HG03060 (cell line): ENCODE results near the gene AASDHPPT.
"Not testable (repeated sequence)": the region's sequence is repeated elsewhere in the genome, so short reads cannot be mapped to it uniquely, and the experiment has no call there.

ENCODE experiments used
- ATAC-seq: cut with Tn5 transposase; IDR thresholded peaks from one replicate; pipeline ENCODE4 v1.9.1; 2021; ENCODE audit warnings: low read depth, moderate number of reproducible peaks; ENCODE audit not compliant: unreplicated experiment

AASDHPPT gene, protein sequence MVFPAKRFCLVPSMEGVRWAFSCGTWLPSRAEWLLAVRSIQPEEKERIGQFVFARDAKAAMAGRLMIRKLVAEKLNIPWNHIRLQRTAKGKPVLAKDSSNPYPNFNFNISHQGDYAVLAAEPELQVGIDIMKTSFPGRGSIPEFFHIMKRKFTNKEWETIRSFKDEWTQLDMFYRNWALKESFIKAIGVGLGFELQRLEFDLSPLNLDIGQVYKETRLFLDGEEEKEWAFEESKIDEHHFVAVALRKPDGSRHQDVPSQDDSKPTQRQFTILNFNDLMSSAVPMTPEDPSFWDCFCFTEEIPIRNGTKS

GRCh38 chr11:106077609-106078455, at the start of gene AASDHPPT:
Gene AASDHPPT (plus strand): TSS chr11:106077662. CDS start chr11:106077711, 49 bp downstream.
- ATAC-seq: peak; percentile 8

DNA sequence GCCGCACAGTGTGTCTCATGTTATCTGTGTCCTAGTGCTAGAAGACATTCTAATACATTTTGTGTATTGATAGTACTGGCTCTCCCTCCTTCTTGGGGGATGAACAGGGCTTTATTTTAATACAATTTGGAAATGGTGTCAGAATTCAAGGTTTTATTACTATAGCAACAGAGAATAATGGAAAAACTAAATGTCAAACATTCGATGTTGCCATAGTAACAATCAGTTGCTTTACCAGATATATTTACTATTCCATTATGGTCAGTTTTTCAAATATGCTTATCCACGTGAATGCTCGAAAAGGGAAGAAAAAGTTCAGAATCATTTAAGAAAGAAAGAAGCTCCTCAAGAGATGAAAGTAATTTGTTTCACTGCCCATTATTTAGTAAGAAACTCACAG, 46.9 kb upstream of the AASDHPPT start:
- no peak for ATAC-seq

GRCh38 chr11:106031202-106031810, 46.2 kb upstream of the AASDHPPT start:
- ATAC-seq: no peak

- ATAC-seq: no peak
Observed at GRCh38 chr11:106031936-106032335, 45.5 kb upstream of the AASDHPPT start.

DNA sequence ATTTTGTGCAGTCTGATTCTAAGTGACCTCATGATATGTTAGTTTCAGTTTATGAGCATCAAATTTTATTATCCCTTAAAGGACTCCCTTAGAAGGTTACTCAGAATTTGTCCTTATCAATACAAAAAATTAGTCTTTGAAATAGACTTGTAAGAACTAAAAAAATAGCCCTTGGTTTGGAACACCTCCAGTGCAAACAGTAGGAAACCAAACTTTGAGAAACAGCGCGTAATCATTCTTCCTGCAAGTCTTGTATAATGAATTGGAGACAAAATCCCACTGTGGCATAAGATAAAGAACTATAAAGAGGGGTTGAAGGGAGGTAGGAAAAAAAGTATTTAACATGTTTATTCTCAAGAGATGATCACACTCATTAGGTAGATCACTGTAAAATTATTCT, 44.6 kb upstream of the AASDHPPT start:
- ATAC-seq: no peak

- ATAC-seq: no peak
Observed at GRCh38 chr11:106043540-106043939, 33.9 kb upstream of the AASDHPPT start.

DNA sequence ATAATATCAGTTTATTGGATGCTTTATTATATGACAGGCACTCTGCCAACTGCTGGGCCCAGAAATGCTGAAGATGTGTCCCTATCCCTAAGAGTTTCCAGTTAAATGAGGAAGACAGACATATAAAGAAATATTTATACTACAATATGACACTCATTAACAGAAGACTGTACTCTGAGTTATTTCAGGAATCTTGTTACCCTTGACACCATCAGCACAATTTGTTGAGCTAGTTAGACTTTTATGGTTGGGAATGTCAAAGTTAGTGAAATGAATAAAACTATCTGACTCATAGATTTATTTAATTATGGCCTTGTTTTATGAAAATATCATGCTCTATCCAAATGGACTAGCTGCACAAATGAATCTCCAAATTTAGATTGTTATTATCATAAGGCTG, 29.8 kb upstream of the AASDHPPT start:
- no peak for ATAC-seq

DNA sequence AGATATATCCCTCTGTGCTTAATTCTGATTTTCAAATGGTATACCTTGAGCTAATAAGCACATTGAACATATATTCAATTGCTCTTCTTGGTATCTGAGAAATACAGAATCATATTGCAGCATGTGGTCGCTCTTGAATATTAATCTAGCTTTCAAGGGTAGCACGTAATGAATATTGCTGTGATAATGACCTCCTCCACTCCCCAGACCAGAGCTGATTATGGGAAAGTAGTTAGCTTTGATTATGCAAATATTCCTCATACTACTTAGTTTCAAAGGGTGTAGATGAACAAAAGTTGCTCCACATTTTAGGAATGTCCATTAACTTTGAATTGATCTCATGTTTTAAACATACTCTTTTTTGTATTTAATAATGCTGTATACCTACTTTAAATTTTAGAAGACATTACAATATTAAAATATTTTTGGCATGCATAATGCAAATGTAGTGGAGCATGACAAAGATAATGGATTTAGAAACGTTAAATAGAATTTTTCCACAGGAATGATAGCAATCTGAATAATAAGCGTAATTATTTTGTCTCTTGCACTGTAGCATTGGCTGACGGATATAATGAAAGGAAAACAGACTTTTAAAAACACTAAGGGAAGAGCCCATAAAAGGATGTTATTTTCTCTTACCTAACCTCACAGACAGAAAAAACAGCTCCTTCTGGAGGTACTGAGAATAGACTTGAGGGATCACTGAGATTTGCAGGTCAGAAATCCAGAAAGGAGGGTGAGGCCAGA, 27.6 kb upstream of the AASDHPPT start:
- ATAC-seq: no peak

DNA sequence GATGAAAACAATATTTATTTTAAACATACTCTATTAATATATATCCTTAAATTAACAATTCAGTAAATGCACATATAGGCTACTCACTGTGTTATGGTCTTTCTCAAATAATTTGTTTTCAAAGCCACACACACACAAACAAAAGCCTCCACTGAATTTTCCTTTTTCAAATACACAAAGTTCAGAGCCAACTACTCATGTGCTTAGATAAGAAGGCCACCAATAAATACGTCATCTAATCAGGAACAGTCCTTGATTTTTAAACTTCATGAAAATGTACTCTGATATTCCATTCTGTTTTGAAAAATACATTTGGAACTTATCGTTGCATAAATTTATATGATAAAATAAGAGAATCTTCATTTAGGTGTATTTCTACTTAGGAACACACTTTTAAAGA, 26.4 kb upstream of the AASDHPPT start:
- ATAC-seq: no peak

GRCh38 chr11:106058377-106058776, 19.1 kb upstream of the AASDHPPT start:
- not testable (repeated sequence) for ATAC-seq

DNA sequence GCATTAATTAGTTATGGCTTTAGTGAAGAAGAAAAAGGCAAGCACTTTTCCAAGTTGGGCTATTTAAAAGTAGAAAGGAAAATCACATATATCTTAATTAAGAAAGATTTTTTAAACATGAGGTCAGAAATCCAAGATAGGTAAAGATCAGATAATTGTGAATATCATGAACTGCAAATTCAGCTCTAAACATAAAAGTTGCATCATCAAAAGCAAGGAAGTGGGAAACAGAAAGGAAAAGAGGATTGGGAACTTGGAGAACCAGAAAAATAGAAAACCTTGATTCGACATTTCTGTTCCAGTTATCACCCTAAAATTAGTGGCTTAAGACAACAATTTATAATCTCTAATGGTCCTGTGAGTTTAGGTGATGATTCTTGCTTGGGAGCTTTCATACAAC, 17.8 kb upstream of the AASDHPPT start:
- ATAC-seq: no peak

- no peak for ATAC-seq
Observed at GRCh38 chr11:106061249-106061784, 16.1 kb upstream of the AASDHPPT start.

DNA sequence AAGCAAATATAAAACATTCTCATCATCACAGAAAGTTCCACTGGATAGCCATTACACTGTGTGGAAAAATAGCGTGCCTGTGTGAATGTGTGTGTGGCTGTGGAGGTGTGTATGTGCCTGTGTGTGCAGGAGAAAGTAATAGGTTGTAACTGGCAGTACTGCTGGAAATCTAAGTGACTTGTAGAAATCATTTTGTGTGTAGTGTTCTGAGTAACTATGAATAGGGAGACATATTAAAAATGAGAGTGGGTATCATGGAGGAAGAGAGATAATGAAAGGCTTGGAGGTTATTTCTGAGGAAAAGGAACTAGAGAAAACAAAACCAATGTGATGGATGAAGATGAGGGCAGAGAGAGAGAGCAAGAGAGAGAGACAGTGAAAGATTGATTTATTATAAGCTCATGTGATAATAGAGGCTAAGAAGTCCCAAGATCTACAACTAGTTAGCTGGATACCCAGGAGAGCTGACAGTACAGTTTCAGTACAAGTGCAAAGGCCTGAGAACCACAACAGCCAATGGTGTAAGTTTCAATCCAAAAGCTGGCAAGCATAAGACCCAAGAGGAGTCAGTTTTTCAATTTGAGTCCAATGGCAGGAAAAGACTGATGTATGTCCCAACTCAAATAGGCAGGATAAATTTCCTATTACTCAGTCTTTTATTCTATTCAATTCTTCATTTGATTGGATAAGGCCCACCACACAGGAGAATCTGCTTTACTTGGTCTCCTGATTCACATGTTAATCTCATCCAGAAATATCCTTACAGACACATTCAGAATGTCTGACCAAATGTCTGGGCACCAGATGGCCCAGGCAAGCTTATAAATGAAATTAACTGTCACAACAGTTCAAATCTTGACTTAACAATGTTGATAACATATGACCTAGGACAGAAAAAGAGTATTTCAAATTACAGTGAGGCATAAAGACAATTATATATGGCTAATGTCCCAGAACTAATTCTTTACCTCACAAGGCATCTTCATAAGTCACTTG, 15.2 kb upstream of the AASDHPPT start:
- ATAC-seq: no peak

DNA sequence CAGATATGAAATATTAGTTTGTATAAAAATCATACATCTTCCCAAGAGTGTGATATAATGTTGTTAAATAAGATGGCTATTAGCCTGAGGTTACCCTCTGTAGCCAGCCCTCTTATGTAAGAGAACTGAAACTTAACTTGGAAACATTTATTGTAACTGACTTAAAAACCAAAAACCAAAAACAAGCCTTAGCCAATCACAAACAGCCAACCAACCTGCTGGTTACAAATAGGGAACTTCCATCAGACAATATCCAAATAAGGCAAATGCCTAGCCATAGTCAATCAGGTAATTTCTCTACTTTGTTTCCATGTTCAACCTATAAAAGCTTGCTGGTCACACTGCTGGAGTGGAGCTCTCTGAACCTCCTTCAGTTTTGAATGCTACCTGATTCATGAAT, 14.5 kb upstream of the AASDHPPT start:
- ATAC-seq: no peak

- ATAC-seq: no peak
Observed at GRCh38 chr11:106070606-106071005, 6.9 kb upstream of the AASDHPPT start.

- ATAC-seq: no peak
Observed at GRCh38 chr11:106072804-106073203, 4.7 kb upstream of the AASDHPPT start.

- no peak for ATAC-seq
Observed at GRCh38 chr11:106076171-106076918, 1.1 kb upstream of the AASDHPPT start.

DNA sequence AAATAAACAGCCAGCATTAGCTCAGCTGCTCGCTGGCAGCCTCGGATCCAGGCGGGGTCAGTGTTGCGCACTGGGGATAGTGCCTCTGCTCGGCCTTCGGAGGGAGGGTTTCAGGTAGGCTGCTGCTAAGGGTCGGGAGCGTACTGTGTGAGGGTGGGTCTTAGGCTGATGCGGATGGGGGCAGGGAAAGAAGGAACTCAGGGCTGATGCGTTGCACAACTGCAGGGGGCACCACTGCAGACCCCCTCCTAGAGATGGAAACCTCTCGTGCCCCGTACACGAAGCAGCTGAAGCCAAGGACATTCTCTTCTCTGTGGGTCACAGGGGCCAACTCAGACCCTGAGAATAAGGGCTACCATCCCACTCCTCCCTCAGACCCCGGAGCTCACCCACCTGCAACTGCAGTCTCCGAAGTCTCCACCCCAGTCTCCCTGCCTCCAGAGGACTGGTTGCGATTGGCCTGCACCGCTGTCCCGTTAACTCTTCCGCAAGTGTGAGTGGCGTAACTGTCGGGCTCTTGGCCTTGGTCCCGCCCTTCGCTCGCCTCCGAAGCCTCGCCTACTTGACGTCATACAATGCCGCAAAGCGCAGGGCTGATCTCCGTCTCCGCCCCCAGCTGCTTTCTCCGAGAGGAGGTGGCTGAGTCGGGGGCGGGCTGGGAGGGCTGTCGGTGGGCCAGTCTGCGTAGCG, 398 bp upstream of the AASDHPPT start, which contains the start of gene KBTBD3:
TSS of gene KBTBD3 (minus strand) at position 429 of the 690 bp plus-strand sequence. CDS start 18,250 bp downstream, outside the sequence.
- peak; percentile 96 for ATAC-seq
